Activated CD8-positive, alpha-beta T cell treated with anti-CD3 and anti-CD28 coated beads, Interleukin-2, amount 10 ng/mL, durations not matched to agents 7 days and 5 days (primary cell): ENCODE data around the gene RALGAPB. TPM values are rescaled to one million over a fixed set of nuclear protein-coding genes. Genes with fewer than 3 reads are reported as not detected.
A peak's percentile ranks its signal among the peaks of the same experiment; 100 is the strongest.
"Not testable (repeated sequence)": the region's sequence is repeated elsewhere in the genome, so short reads cannot be mapped to it uniquely, and the experiment has no call there.

Experiments
- ATAC-seq: fragments of 150-1000 bp; cut with Tn5 transposase; one replicate; pipeline ENCODE4 v1.10.0; 2021; ENCODE audit warnings: moderate library complexity
- CTCF ChIA-PET: fragments of 350-600 bp; sonication (Branson Sonifier 250); formaldehyde crosslinking; loops from one replicate; lab custom pipeline; 2021; ENCODE audit warnings: antibody characterized with exemption; lab: Charles Lee
- POLR2A ChIA-PET: fragments of 350-600 bp; sonication (Branson Sonifier 250); formaldehyde crosslinking; loops from one replicate; lab custom pipeline; 2021; ENCODE audit warnings: antibody characterized with exemption; lab: Charles Lee
- DNase-seq: peaks from one replicate; pipeline ENCODE4 v3.0.0-alpha.2; 2020
- H3K27ac Mint-ChIP-seq: one replicate; pipeline ENCODE4 v1.8.0; 2021; ENCODE audit warnings: mild to moderate bottlenecking, mixed read lengths
- H3K27me3 Mint-ChIP-seq: one replicate; pipeline ENCODE4 v1.8.0; 2021; ENCODE audit warnings: low read depth, mixed read lengths
- H3K36me3 Mint-ChIP-seq: one replicate; pipeline ENCODE4 v1.8.0; 2021; ENCODE audit warnings: low read depth, mixed read lengths
- H3K4me1 Mint-ChIP-seq: one replicate; pipeline ENCODE4 v1.8.0; 2021; ENCODE audit warnings: low read depth, mixed read lengths
- H3K4me3 Mint-ChIP-seq: one replicate; pipeline ENCODE4 v1.8.0; 2021; ENCODE audit warnings: mild to moderate bottlenecking, mixed read lengths
- H3K9me3 Mint-ChIP-seq: one replicate; pipeline ENCODE4 v1.8.0; 2022; ENCODE audit warnings: mixed read lengths; ENCODE audit not compliant: insufficient read depth
- total RNA-seq, 2 experiments: library from RNA; stranded (reverse); gene quantifications; one replicate each; pipeline ENCODE4 v1.2.3, GENCODE V29; 2021

RALGAPB gene
- 10 to 100 TPM; 29.5 to 29.6 TPM for total RNA-seq

DNA sequence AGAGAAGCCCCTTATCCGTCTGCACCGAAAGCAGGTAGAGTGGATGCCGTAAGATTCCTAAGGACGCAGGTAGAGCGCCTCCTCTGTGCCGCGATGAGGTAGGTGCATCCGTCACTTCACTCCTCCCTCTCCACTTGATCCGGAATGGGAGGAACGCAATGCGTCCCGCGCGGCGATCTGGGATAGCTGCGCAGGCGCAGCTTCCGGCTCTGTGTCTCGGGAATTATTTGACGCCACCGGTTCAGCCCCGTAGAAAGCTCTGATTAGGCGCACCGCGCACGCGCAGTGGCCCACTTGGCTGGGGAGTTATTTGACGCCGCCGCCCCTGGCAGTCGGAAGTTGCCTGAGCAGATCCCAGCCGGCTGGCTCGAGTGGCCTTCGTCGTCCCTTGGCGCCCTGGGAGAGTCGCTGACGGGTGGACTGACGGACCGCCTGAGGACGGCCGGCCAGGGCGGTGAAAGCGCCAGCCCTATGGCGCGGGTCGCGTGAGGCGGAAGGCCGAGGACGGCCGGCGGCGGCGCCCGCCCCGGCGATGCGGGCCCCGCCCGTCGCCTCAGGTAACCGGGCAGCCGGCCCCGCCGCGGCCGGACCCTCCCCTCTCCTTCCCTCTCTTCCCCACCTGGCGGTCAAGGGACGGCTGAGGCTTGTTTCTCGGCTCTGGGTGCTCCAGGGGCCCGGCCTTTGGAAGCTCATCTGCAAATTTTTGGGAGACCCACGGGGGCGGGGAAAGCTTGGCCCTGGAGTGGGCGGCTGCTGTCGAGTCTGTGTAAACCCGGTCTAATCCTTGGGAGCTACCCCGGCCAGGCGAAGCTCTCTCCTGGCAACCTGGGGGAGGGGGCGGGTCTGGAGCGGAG lies at the start of gene RALGAPB:
Gene RALGAPB, plus strand, starts transcription at position 331 of the 854 bp plus-strand sequence. CDS start 15,590 bp downstream, outside the sequence.
- Mint-ChIP-seq H3K4me3 (peak within 1 kb of the TSS; percentile 85), H3K27me3 (peaks cover 7% of the 10 kb centered on the region), H3K36me3 (peaks cover 8% of the 10 kb centered on the region), H3K9me3 (no peaks in the 10 kb centered on the region), H3K4me1 (peaks cover 35% of the 10 kb centered on the region), H3K27ac (peak within 1 kb of the TSS; percentile 86)
- DNase-seq (peak; percentile 98), ATAC-seq (peak; percentile 97)
- CTCF ChIA-PET: interaction anchor here (0.6 to 4.4 kb wide), 12 partner anchors 10 to 257 kb away, joined by 3 to 39 read pairs (median 4); partner anchors contain the start of gene SNHG17
- POLR2A ChIA-PET: interaction anchor here (0.5 to 3.0 kb wide), 9 partner anchors 8 to 83 kb away, joined by 3 to 23 read pairs (median 5); partner anchors contain the start of gene SNHG17

DNA sequence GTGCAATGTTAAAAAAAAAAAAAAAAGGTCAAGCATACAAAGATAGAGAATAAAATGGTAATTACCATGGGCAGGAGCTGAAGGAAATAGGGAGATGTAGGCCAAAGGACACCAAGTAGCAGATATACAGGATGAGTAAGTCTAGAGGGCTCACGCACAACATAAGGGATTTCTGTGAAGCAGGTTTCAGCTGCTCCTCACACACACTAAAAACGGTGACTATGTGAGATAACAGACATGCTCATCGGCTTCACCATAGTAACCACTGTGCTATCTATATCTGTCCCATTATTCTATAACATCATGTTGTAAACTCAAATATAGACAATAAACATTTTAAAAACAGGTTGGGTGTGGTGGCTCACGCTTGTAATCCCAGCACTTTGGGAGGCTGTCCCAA lies 49.1 kb upstream of the RALGAPB start:
- Mint-ChIP-seq H3K36me3 (peaks cover 78% of the 10 kb centered on the region), H3K27ac (no peak overlapping the region)
- POLR2A ChIA-PET: interaction anchor here (0.7 kb wide), 1 partner anchor 437 kb away, joined by 3 read pairs; no protein-coding TSS in a partner anchor

DNA sequence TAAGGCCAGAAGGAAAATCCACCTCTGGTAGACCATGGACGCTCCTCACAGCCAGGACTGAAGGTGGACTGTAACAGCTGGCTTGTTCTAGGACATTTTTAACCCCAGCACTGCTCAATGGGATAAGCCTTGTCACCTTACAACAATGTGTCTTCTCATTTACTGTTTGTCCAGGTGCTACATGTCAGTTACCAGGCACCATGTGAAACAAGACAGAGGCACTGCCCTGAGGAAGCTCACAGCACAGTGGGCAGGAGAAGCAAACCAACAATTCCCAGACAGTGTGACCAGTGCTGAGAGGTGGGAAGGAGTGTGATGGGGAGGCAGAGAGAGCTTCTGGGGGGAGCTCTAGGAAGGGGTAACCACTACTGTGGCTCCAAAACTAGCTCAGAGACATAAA lies 48.2 kb upstream of the RALGAPB start:
- ATAC-seq: no peak
- no peak overlapping the region for H3K4me3 Mint-ChIP-seq
- POLR2A ChIA-PET: interaction anchor here (1.0 to 2.3 kb wide), 2 partner anchors 10 to 22 kb away, joined by 4 to 7 read pairs; no protein-coding TSS in a partner anchor
- H3K27me3 Mint-ChIP-seq: no peaks in the 10 kb centered on the region
- peak overlapping the region; percentile 34 for H3K27ac Mint-ChIP-seq
- peaks cover 80% of the 10 kb centered on the region for H3K36me3 Mint-ChIP-seq
- DNase-seq: no peak
- no peaks in the 10 kb centered on the region for H3K9me3 Mint-ChIP-seq
- H3K4me1 Mint-ChIP-seq: peaks cover 17% of the 10 kb centered on the region
- CTCF ChIA-PET: interaction anchor here (2.2 to 2.7 kb wide), 2 partner anchors 10 to 22 kb away, joined by 9 to 10 read pairs; partner anchors contain the start of gene SNHG17

More for the DNA sequence above, 49.1 kb upstream of the RALGAPB start:
- Mint-ChIP-seq H3K9me3 (no peaks in the 10 kb centered on the region), H3K4me3 (no peak overlapping the region), H3K27me3 (no peaks in the 10 kb centered on the region), H3K4me1 (peaks cover 12% of the 10 kb centered on the region)
- CTCF ChIA-PET: interaction anchor here (0.7 to 2.7 kb wide), 2 partner anchors 11 to 22 kb away, joined by 3 to 9 read pairs; no protein-coding TSS in a partner anchor
- ATAC-seq (no peak), DNase-seq (no peak)

DNA sequence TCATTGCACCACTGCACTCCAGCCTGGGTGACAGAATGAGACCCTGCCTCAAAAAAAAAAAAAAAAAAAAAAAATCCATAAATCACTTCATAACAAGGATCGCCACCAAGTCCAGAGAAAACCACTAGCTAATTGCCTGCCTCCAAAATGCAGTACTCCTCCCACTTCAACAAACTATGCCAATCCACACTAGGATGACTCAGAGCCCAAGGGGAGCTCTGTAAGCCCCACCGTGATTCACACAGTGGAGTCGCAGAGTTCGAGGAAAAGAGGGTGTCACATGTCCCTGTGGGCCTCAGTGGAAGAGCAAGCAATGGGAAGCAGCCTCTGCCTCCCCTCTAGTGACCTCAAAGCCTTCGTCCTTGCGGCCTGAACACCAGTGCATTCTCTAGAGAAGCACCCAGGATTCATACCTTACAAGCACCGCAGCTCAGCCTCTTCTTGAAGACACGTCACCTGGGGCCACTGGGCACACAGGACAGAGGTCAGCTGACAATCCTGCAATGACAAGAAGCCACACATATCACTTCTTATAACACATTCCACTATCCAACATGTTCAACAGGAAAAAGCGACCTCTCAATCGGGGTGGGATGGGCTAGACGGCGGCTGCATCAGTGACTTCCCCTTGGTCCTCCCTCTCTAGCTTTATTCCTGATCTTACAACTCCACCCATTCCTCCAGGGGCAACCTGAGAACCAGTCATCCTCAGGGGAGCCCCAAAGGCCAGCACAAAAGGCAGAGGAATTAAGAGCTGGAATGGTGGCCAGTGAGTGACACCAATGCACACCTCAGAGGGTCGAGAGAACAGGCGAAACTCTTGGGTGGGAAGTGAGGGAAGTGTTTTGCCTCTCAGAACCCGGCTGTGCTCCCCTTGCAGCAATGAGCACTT lies 46.4 kb upstream of the RALGAPB start:
- H3K36me3 Mint-ChIP-seq: peaks cover 77% of the 10 kb centered on the region
- peaks cover 29% of the 10 kb centered on the region for H3K4me1 Mint-ChIP-seq
- DNase-seq (no peak), ATAC-seq (no peak)
- no peaks in the 10 kb centered on the region for H3K9me3 Mint-ChIP-seq
- CTCF ChIA-PET: interaction anchor here (2.2 to 2.7 kb wide), 2 partner anchors 9 to 20 kb away, joined by 9 to 10 read pairs; partner anchors contain the start of gene SNHG17
- H3K4me3 Mint-ChIP-seq: no peak overlapping the region
- no peaks in the 10 kb centered on the region for H3K27me3 Mint-ChIP-seq
- POLR2A ChIA-PET: interaction anchor here (1.0 to 2.3 kb wide), 2 partner anchors 8 to 9 kb away, joined by 4 to 7 read pairs; partner anchors contain the start of gene SNHG17
- peak overlapping the region; percentile 14 for H3K27ac Mint-ChIP-seq

DNA sequence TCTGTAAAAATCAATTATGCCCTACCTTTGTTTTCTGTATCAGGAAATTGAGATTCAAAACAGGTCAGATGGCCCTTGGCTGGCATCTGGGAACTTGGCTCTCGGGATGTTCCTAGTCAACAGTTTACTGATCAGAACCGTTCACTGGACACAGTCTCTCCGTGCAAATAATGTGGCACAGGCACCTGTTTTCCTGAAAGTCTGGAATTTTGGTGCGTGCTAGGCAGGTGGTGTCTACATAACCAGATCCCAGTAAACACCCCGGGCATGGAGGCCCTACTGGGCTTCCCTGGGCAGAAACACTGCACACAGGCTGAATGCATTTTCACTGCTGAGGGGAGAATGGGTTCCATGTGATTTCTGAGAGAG lies 45.0 kb upstream of the RALGAPB start:
- no peak overlapping the region for H3K4me3 Mint-ChIP-seq
- H3K9me3 Mint-ChIP-seq: no peaks in the 10 kb centered on the region
- no peak for DNase-seq
- ChIA-PET CTCF (no interaction called here), POLR2A (no interaction called here)
- peaks cover 78% of the 10 kb centered on the region for H3K36me3 Mint-ChIP-seq
- peaks cover 40% of the 10 kb centered on the region for H3K4me1 Mint-ChIP-seq
- no peak overlapping the region for H3K27ac Mint-ChIP-seq
- ATAC-seq: no peak
- no peaks in the 10 kb centered on the region for H3K27me3 Mint-ChIP-seq

DNA sequence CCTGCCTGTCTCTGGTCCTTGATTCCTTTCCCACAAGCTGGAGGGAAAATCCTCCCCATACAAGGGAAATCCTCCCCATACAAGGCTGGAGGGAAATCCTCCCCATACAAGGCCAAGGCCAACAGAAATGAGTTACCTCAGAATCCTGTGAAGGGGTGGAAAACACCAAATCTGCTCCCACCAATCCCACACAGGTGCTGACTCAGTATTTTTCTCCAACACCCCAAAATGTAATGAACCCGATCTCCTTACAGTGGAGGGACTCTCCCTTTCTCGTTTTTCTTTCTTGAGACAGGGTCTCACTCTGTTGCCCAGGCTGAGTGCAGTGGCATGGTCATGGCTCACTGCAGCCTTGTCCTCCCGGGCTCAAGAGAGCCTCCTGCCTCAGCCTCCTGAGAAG lies 43.8 kb upstream of the RALGAPB start:
- no peak for ATAC-seq

DNA sequence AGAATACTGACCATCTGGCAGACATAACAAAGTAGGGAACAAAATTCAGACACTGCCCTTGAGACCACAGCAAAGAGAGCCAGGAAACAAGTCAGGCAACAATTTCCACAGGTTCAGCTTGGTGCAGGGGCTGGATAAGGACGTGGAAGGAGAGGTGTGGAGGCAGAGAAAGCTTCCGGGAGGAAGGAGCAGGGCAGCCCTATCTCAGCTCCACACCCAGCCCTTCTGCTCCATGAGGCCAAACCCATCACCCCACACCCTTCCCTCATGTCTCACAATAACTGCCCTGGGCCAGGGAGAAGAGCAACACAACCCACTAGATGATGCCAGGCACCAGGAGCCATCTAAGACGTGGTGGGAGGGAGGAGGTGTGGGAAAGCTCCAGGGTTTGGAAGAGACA lies 43.3 kb upstream of the RALGAPB start:
- ATAC-seq (no peak), DNase-seq (no peak)
- Mint-ChIP-seq H3K36me3 (peaks cover 87% of the 10 kb centered on the region), H3K4me3 (no peak overlapping the region), H3K9me3 (no peaks in the 10 kb centered on the region), H3K27me3 (no peaks in the 10 kb centered on the region), H3K4me1 (peaks cover 57% of the 10 kb centered on the region), H3K27ac (no peak overlapping the region)
- ChIA-PET POLR2A (no interaction called here), CTCF (no interaction called here)

More for the DNA sequence above, 43.8 kb upstream of the RALGAPB start:
- ChIA-PET CTCF (no interaction called here), POLR2A (no interaction called here)
- no peak for DNase-seq
- no peaks in the 10 kb centered on the region for H3K9me3 Mint-ChIP-seq
- no peak overlapping the region for H3K27ac Mint-ChIP-seq
- H3K36me3 Mint-ChIP-seq: peaks cover 84% of the 10 kb centered on the region
- H3K4me1 Mint-ChIP-seq: peaks cover 52% of the 10 kb centered on the region
- H3K4me3 Mint-ChIP-seq: no peak overlapping the region
- no peaks in the 10 kb centered on the region for H3K27me3 Mint-ChIP-seq

DNA sequence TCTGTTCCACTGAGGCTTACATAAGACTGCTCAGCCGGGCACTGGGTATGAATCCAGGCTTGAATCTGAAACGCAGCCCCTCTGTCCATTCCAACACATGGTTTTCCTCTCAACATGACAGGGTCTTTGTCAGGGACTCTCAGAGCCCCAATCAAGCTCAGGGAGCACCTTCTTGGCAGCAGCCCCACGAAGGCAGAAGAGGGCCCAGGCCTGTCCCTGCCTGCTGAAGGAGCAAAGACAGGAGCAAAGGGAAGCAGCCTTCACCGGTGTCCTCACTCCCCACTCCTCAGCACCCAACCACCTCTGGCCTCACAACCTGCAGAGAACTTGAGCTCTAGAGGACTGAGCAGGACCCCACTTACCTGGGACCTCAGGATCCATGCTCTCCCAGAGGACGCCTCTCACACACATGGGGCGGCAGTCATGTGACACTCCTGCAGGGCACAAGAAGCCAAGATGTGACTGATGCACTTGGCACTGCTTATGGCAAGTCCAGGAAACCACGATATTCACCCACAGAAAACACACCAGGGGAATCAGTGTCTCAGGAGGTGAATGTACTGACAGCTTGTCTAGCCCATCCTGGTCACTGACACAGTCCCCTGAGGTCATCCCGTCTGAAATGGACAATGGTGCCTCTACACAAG lies 41.8 kb upstream of the RALGAPB start:
- CTCF ChIA-PET: interaction anchor here (5.8 kb wide), 1 partner anchor 17 kb away, joined by 121 read pairs; no protein-coding TSS in a partner anchor
- no peak overlapping the region for H3K4me3 Mint-ChIP-seq
- H3K9me3 Mint-ChIP-seq: no peaks in the 10 kb centered on the region
- H3K36me3 Mint-ChIP-seq: peaks cover 85% of the 10 kb centered on the region
- DNase-seq: no peak
- H3K4me1 Mint-ChIP-seq: peaks cover 60% of the 10 kb centered on the region
- ATAC-seq: no peak
- H3K27ac Mint-ChIP-seq: peak overlapping the region; percentile 6
- POLR2A ChIA-PET: no interaction called here
- H3K27me3 Mint-ChIP-seq: no peaks in the 10 kb centered on the region

DNA sequence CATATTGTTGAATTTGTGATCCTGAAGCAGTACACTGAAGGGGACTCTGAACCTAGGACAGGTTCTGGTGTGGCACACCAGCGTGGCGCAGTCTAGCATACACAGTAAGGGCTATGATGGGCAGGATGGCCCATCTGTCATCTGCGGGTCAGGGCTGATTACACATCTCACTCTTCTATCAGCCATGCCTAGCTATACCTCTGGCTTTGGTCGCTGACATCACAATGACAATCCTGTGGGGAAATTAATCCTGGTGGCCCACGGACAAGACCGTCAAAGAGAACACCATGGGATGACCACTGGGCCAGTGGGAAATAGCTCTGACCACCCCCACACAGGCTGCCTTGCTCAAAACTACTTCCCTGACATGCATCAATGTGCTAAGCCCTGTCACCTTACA lies 40.4 kb upstream of the RALGAPB start:
- Mint-ChIP-seq H3K27ac (no peak overlapping the region), H3K4me3 (peak overlapping the region; percentile 95), H3K36me3 (peaks cover 71% of the 10 kb centered on the region), H3K9me3 (no peaks in the 10 kb centered on the region), H3K4me1 (peaks cover 55% of the 10 kb centered on the region), H3K27me3 (no peaks in the 10 kb centered on the region)
- no peak for ATAC-seq
- DNase-seq: no peak
- ChIA-PET POLR2A (interaction anchor here (0.6 to 4.3 kb wide), 2 partner anchors 14 to 72 kb away, joined by 3 to 143 read pairs; no protein-coding TSS in a partner anchor), CTCF (interaction anchor here (0.6 to 5.8 kb wide), 4 partner anchors 15 to 110 kb away, joined by 3 to 121 read pairs (median 18); partner anchors contain the start of gene RALGAPB)

DNA sequence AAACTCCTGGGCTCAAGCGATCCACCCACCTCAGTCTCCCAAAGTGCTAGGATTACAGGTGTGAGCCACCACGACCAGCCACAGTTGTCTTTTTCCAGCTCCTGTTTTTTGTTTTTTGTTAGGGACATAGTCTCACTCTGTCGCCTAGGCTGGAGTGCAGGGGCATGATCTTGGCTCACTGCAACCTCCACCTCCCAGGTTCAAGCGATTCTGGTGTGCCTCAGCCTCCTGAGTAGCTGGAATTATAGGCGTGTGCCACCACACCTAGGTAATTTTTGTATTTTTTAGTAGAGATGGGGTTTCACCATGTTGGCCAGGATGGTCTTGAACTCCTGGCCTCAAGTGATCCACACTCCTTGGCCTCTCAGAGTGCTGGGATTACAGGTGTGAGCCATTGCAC lies 39.8 kb upstream of the RALGAPB start:
- H3K4me1 Mint-ChIP-seq: peaks cover 50% of the 10 kb centered on the region
- ATAC-seq, H3K27me3 Mint-ChIP-seq, DNase-seq, H3K9me3 Mint-ChIP-seq: not testable (repeated sequence)
- H3K27ac Mint-ChIP-seq: peak overlapping the region; percentile 96
- peak overlapping the region; percentile 95 for H3K4me3 Mint-ChIP-seq
- ChIA-PET CTCF (interaction anchor here (1.2 to 5.8 kb wide), 3 partner anchors 15 to 40 kb away, joined by 5 to 121 read pairs (median 31); partner anchors contain the start of gene RALGAPB), POLR2A (interaction anchor here (0.6 to 4.3 kb wide), 3 partner anchors 13 to 530 kb away, joined by 3 to 143 read pairs (median 3); no protein-coding TSS in a partner anchor)
- peaks cover 65% of the 10 kb centered on the region for H3K36me3 Mint-ChIP-seq
